Neural cell (in vitro differentiated cells): ENCODE data around the gene KCND2. TPM values are rescaled to one million over a fixed set of nuclear protein-coding genes. Genes with fewer than 3 reads are reported as not detected.

Experiments used
- H2AFZ ChIP-seq: fragments of 200-600, 300-800 bp; sonication (generic), shearing (Covaris generic); 2 replicates; pipeline ENCODE4 v1.6.0; 2014; ENCODE audit warnings: low read depth, mild to moderate bottlenecking, antibody characterized with exemption, low read length, moderate library complexity
- H3F3A ChIP-seq: fragments of 200-600 bp; shearing (Covaris generic); 2 replicates; pipeline ENCODE4 v1.6.1; 2016; ENCODE audit warnings: mild to moderate bottlenecking, moderate library complexity, mixed read lengths, antibody characterized with exemption, low read length; ENCODE audit not compliant: insufficient read depth, poor library complexity, severe bottlenecking
- H3K27ac ChIP-seq: fragments of 200-600, 300-800 bp; sonication (generic), shearing (Covaris generic); 2 replicates; pipeline ENCODE4 v1.5.1; 2014; ENCODE audit warnings: mild to moderate bottlenecking, low read length, moderate library complexity
- H3K27me3 ChIP-seq: fragments of 300-800, 200-600 bp; sonication (generic), shearing (Covaris generic); 2 replicates; pipeline ENCODE4 v1.6.0; 2014; ENCODE audit warnings: mild to moderate bottlenecking, low read depth, low read length, moderate library complexity; ENCODE audit not compliant: insufficient read depth
- H3K36me3 ChIP-seq: fragments of 300-800, 200-600 bp; sonication (generic), shearing (Covaris generic); 2 replicates; pipeline ENCODE4 v1.5.1; 2014; ENCODE audit warnings: mild to moderate bottlenecking, antibody characterized with exemption, low read length, moderate library complexity; ENCODE audit not compliant: insufficient read depth
- H3K4me2 ChIP-seq: fragments of 300-800, 200-600 bp; sonication (generic), shearing (Covaris generic); 2 replicates; pipeline ENCODE4 v1.6.0; 2014; ENCODE audit warnings: mild to moderate bottlenecking, low read length
- H3K4me3 ChIP-seq: fragments of 300-800, 200-600 bp; sonication (generic), shearing (Covaris generic); 2 replicates; pipeline ENCODE4 v1.5.1; 2014; ENCODE audit warnings: mild to moderate bottlenecking, low read length, moderate library complexity
- H3K79me2 ChIP-seq: fragments of 200-600 bp; shearing (Covaris generic); replicated peaks from 2 replicates; pipeline ENCODE4 v1.6.0; 2014; ENCODE audit warnings: mild to moderate bottlenecking, low read length, moderate library complexity; ENCODE audit not compliant: insufficient read depth
- H3K9ac ChIP-seq: fragments of 300-800, 200-600 bp; sonication (generic), shearing (Covaris generic); 2 replicates; pipeline ENCODE4 v1.6.1; 2016; ENCODE audit warnings: mild to moderate bottlenecking, low read length, mixed read lengths
- H3K9me2 ChIP-seq: fragments of 200-600 bp; shearing (Covaris generic); 2 replicates; pipeline ENCODE4 v1.6.1; 2016; ENCODE audit warnings: mild to moderate bottlenecking, low read length, mixed read lengths; ENCODE audit not compliant: insufficient read depth
- H3K9me3 ChIP-seq: fragments of 200-600, 300-800 bp; sonication (generic), shearing (Covaris generic); 2 replicates; pipeline ENCODE4 v1.6.1; 2016; ENCODE audit warnings: mild to moderate bottlenecking, mixed run types, low read length, moderate library complexity, mixed read lengths
- H4K20me1 ChIP-seq: fragments of 200-600 bp; shearing (Covaris generic); 2 replicates; pipeline ENCODE4 v1.6.1; 2016; ENCODE audit warnings: mild to moderate bottlenecking, mixed run types; ENCODE audit not compliant: insufficient read depth
- EP300 ChIP-seq: fragments of 450-650 bp; conservative IDR thresholded peaks from 2 replicates; pipeline ENCODE4 v1.6.1; 2014; ENCODE audit warnings: antibody characterized with exemption, mild to moderate bottlenecking, moderate library complexity; ENCODE audit not compliant: poor library complexity, severe bottlenecking
- EZH2 ChIP-seq: fragments of 200-600, 300-800 bp; shearing (Covaris generic), sonication (generic); IDR thresholded peaks from 2 replicates; pipeline ENCODE4 v1.6.1; 2014; ENCODE audit warnings: antibody characterized with exemption, low read length, borderline replicate concordance, mild to moderate bottlenecking; ENCODE audit not compliant: insufficient read depth, poor library complexity, severe bottlenecking
- MXI1 ChIP-seq: fragments of 450-650 bp; conservative IDR thresholded peaks from 2 replicates; pipeline ENCODE4 v1.6.1; 2014; ENCODE audit warnings: antibody characterized with exemption, mild to moderate bottlenecking; ENCODE audit not compliant: poor library complexity, severe bottlenecking
- POLR2AphosphoS5 ChIP-seq: IDR thresholded peaks from 2 replicates; pipeline ENCODE4 v1.6.1; 2012
- RAD21 ChIP-seq: fragments of 450-650 bp; conservative IDR thresholded peaks from 2 replicates; pipeline ENCODE4 v1.6.1; 2014; ENCODE audit warnings: antibody characterized with exemption, mild to moderate bottlenecking, moderate library complexity
- SMC3 ChIP-seq: fragments of 450-650 bp; conservative IDR thresholded peaks from 2 replicates; pipeline ENCODE4 v1.6.1; 2014; ENCODE audit warnings: antibody characterized with exemption, mild to moderate bottlenecking, moderate library complexity; ENCODE audit not compliant: poor library complexity
- TAF1 ChIP-seq: IDR thresholded peaks from 2 replicates; pipeline ENCODE4 v1.6.1; 2012; ENCODE audit warnings: low read depth
- polyA plus RNA-seq: library from polyadenylated mRNA; depleted of rRNA; stranded (reverse); fragments of >200 nt; gene quantifications from 2 replicates; pipeline ENCODE4 v1.2.3, GENCODE V29; 2014
- TF ChIP-seq, protein P1 (sequence below): IDR thresholded peaks from 2 replicates; pipeline ENCODE4 v1.6.1; 2012; ENCODE audit warnings: borderline replicate concordance
- TF ChIP-seq, protein P2 (sequence below): fragments of 450-650 bp; IDR thresholded peaks from 2 replicates; pipeline ENCODE4 v1.5.1; 2014; ENCODE audit warnings: antibody characterized with exemption, mild to moderate bottlenecking, moderate library complexity; ENCODE audit not compliant: poor library complexity, severe bottlenecking

Gene KCND2
- polyA plus RNA-seq, 1 donor from 2014 or later = 11.0 TPM

DNA sequence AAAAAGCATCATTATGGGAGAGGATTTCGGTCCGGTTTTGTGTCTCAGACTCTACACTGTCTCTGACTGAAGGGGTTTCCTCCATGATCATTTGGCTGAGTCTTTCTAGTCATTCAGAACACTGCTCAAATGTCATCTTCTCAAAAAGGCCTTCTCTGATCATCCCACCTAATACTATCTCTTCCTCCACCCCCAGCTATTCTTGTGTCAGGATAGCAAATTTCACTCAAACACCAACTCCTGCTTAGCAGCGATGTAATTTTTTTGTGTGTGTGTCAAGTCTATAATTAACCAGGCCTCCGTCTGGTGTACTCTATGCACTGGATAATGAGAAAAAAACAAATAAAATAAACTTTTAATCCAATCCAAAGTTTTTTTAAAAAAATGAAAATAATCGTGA is 200.4 kb downstream of the KCND2 start:
- H3K79me2 ChIP-seq = no peaks in the 10 kb centered on the region
- no peaks in the 10 kb centered on the region for H3K27me3 ChIP-seq
- H3K9me2 ChIP-seq = no peaks in the 10 kb centered on the region
- no peak overlapping the region for H3K4me2 ChIP-seq
- H2AFZ ChIP-seq = no peak overlapping the region
- TF ChIP-seq, protein P1, sequence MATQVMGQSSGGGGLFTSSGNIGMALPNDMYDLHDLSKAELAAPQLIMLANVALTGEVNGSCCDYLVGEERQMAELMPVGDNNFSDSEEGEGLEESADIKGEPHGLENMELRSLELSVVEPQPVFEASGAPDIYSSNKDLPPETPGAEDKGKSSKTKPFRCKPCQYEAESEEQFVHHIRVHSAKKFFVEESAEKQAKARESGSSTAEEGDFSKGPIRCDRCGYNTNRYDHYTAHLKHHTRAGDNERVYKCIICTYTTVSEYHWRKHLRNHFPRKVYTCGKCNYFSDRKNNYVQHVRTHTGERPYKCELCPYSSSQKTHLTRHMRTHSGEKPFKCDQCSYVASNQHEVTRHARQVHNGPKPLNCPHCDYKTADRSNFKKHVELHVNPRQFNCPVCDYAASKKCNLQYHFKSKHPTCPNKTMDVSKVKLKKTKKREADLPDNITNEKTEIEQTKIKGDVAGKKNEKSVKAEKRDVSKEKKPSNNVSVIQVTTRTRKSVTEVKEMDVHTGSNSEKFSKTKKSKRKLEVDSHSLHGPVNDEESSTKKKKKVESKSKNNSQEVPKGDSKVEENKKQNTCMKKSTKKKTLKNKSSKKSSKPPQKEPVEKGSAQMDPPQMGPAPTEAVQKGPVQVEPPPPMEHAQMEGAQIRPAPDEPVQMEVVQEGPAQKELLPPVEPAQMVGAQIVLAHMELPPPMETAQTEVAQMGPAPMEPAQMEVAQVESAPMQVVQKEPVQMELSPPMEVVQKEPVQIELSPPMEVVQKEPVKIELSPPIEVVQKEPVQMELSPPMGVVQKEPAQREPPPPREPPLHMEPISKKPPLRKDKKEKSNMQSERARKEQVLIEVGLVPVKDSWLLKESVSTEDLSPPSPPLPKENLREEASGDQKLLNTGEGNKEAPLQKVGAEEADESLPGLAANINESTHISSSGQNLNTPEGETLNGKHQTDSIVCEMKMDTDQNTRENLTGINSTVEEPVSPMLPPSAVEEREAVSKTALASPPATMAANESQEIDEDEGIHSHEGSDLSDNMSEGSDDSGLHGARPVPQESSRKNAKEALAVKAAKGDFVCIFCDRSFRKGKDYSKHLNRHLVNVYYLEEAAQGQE = no peak
- TF ChIP-seq, protein P2, sequence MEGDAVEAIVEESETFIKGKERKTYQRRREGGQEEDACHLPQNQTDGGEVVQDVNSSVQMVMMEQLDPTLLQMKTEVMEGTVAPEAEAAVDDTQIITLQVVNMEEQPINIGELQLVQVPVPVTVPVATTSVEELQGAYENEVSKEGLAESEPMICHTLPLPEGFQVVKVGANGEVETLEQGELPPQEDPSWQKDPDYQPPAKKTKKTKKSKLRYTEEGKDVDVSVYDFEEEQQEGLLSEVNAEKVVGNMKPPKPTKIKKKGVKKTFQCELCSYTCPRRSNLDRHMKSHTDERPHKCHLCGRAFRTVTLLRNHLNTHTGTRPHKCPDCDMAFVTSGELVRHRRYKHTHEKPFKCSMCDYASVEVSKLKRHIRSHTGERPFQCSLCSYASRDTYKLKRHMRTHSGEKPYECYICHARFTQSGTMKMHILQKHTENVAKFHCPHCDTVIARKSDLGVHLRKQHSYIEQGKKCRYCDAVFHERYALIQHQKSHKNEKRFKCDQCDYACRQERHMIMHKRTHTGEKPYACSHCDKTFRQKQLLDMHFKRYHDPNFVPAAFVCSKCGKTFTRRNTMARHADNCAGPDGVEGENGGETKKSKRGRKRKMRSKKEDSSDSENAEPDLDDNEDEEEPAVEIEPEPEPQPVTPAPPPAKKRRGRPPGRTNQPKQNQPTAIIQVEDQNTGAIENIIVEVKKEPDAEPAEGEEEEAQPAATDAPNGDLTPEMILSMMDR = no peak
- TF ChIP-seq EZH2 = no peak
- no peaks in the 10 kb centered on the region for H3K36me3 ChIP-seq
- H4K20me1 ChIP-seq = no peaks in the 10 kb centered on the region
- no peaks in the 10 kb centered on the region for H3K9me3 ChIP-seq
- no peaks in the 10 kb centered on the region for H3F3A ChIP-seq
- H3K27ac ChIP-seq = no peak overlapping the region
- no peak overlapping the region for H3K9ac ChIP-seq
- H3K4me3 ChIP-seq = no peak overlapping the region

DNA sequence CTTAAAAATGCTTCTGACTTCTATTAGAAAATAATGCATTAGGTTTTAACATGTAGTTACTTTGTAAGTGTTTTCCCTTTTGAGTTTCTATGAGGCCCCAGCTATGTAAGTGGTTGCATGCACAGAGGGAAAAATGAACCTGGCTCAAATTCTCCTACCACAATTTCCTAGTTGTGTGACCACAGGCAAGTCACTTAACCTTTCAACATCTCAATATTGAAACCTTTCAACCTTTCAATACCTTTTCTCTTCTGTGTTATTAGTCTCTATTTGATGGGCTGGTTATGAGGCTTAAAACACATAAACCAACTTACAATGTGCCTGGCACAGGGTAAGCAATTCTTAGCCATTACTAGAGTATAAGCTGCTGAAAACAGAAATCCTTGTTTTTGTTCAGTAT is 203.0 kb downstream of the KCND2 start:
- H3K4me3 ChIP-seq = no peak overlapping the region
- TF ChIP-seq SMC3 = no peak
- no peak for TF ChIP-seq RAD21
- TF ChIP-seq POLR2AphosphoS5 = no peak
- no peak for TF ChIP-seq MXI1
- no peak for TF ChIP-seq EP300
- TF ChIP-seq, protein P1 = no peak
- TF ChIP-seq, protein P2 = no peak
- no peak for TF ChIP-seq TAF1
- no peak for TF ChIP-seq EZH2
- no peak overlapping the region for H3K9ac ChIP-seq
- no peak overlapping the region for H3K27ac ChIP-seq
- no peak overlapping the region for H2AFZ ChIP-seq
- H3K4me2 ChIP-seq = no peak overlapping the region
- H4K20me1 ChIP-seq = no peaks in the 10 kb centered on the region
- no peaks in the 10 kb centered on the region for H3K27me3 ChIP-seq
- H3K9me3 ChIP-seq = no peaks in the 10 kb centered on the region
- H3K9me2 ChIP-seq = no peaks in the 10 kb centered on the region
- H3F3A ChIP-seq = no peaks in the 10 kb centered on the region
- H3K36me3 ChIP-seq = no peaks in the 10 kb centered on the region
- no peaks in the 10 kb centered on the region for H3K79me2 ChIP-seq
